Ishikawa (cell line): ENCODE measurements around the gene DTD1.

Source experiments
- CEBPB ChIP-seq: IDR thresholded peaks from 2 replicates; pipeline ENCODE4 v1.6.1; 2012
- CREB1 ChIP-seq: IDR thresholded peaks from 2 replicates; pipeline ENCODE4 v1.6.1; 2012; ENCODE audit warnings: low read depth
- EGR1 ChIP-seq: IDR thresholded peaks from 2 replicates; pipeline ENCODE4 v1.6.1; 2012
- EP300 ChIP-seq: IDR thresholded peaks from 2 replicates; pipeline ENCODE4 v1.6.1; 2012; ENCODE audit warnings: borderline replicate concordance
- MAX ChIP-seq: IDR thresholded peaks from 2 replicates; pipeline ENCODE4 v1.6.1; 2012
- NFIC ChIP-seq: IDR thresholded peaks from 2 replicates; pipeline ENCODE4 v1.6.1; 2012
- RAD21 ChIP-seq: IDR thresholded peaks from 2 replicates; pipeline ENCODE4 v1.6.1; 2012; ENCODE audit warnings: low read depth
- REST ChIP-seq: IDR thresholded peaks from 2 replicates; pipeline ENCODE4 v1.6.1; 2012; ENCODE audit warnings: low read depth, mild to moderate bottlenecking
- TAF1 ChIP-seq: IDR thresholded peaks from 2 replicates; pipeline ENCODE4 v1.6.1; 2012; ENCODE audit warnings: low read depth, mild to moderate bottlenecking
- TCF12 ChIP-seq: IDR thresholded peaks from 2 replicates; pipeline ENCODE4 v1.6.1; 2012; ENCODE audit warnings: low read depth
- TEAD4 ChIP-seq: IDR thresholded peaks from 2 replicates; pipeline ENCODE4 v1.6.1; 2012
- USF1 ChIP-seq: IDR thresholded peaks from 2 replicates; pipeline ENCODE4 v1.6.1; 2012
- YY1 ChIP-seq: IDR thresholded peaks from 2 replicates; pipeline ENCODE4 v1.6.1; 2012; ENCODE audit warnings: low read depth
- ZBTB7A ChIP-seq: IDR thresholded peaks from 2 replicates; pipeline ENCODE4 v1.6.1; 2012; ENCODE audit warnings: low read depth

- no peak for TF ChIP-seq YY1
- TF ChIP-seq MAX: no peak
- TF ChIP-seq EP300: no peak
- TF ChIP-seq TCF12: no peak
- no peak for TF ChIP-seq EGR1
- TF ChIP-seq NFIC: no peak
- no peak for TF ChIP-seq RAD21
- TF ChIP-seq TAF1: no peak
- no peak for TF ChIP-seq ZBTB7A
- no peak for TF ChIP-seq CREB1
- TF ChIP-seq REST: no peak
- TF ChIP-seq TEAD4: no peak
- no peak for TF ChIP-seq USF1
- no peak for TF ChIP-seq CEBPB
Observed at GRCh38 chr20:18722371-18722770, 134.5 kb downstream of the DTD1 start.
